Caco-2 (cell line): ENCODE results near the gene CMTM4. TPM values are rescaled to one million over a fixed set of nuclear protein-coding genes. Genes with fewer than 3 reads are reported as not detected.

Experiments used
- BruUV-seq: library from RNA; stranded (reverse); fragments of 400-500 nt; replicated peaks from 2 replicates; lab custom pipeline; 2021; lab: Mats Ljungman, UMichigan
- CTCF ChIA-PET: fragments of 300-600 bp; sonication (Branson Sonifier 250); formaldehyde crosslinking; loops from one replicate; lab custom pipeline; 2022; ENCODE audit warnings: antibody characterized with exemption; lab: Charles Lee
- POLR2A ChIA-PET: fragments of 300-600 bp; sonication (Branson Sonifier 250); formaldehyde crosslinking; loops from one replicate; lab custom pipeline; 2022; ENCODE audit warnings: antibody characterized with exemption; lab: Charles Lee
- DNase-seq, 2 experiments: peaks; one replicate each; pipeline versions ENCODE4 v3.0.0 to v3.0.0-alpha.2; 2020 to 2022
- H3K27me3 ChIP-seq: replicated peaks from 2 replicates; pipeline ENCODE4 v1.6.0; 2011; ENCODE audit warnings: low read length; ENCODE audit not compliant: control insufficient read depth, insufficient read depth
- H3K36me3 ChIP-seq: 2 replicates; pipeline ENCODE4 v1.5.1; 2011; ENCODE audit warnings: low read length; ENCODE audit not compliant: control insufficient read depth, insufficient read depth
- H3K4me1 ChIP-seq: fragments of 250-450 bp; sonication (Bioruptor Pico); 2 replicates; pipeline ENCODE4 v1.5.1; 2020; ENCODE audit warnings: mild to moderate bottlenecking
- H3K4me3 ChIP-seq: 2 replicates; pipeline ENCODE4 v1.5.1; 2011; ENCODE audit warnings: low read depth, mild to moderate bottlenecking, control low read depth, low read length
- H3K9me3 ChIP-seq: fragments of 250-450 bp; sonication (Bioruptor Pico); 2 replicates; pipeline ENCODE4 v1.5.1; 2020; ENCODE audit warnings: mild to moderate bottlenecking, moderate library complexity
- H3K27ac Mint-ChIP-seq: one replicate; pipeline ENCODE4 v1.8.0; 2022; ENCODE audit warnings: mixed read lengths; ENCODE audit not compliant: unreplicated experiment
- H3K27me3 Mint-ChIP-seq: one replicate; pipeline ENCODE4 v1.8.0; 2022; ENCODE audit warnings: mixed read lengths; ENCODE audit not compliant: insufficient read depth, unreplicated experiment
- H3K36me3 Mint-ChIP-seq: one replicate; pipeline ENCODE4 v1.8.0; 2022; ENCODE audit warnings: mild to moderate bottlenecking, mixed read lengths; ENCODE audit not compliant: insufficient read depth, unreplicated experiment
- H3K4me1 Mint-ChIP-seq: one replicate; pipeline ENCODE4 v1.8.0; 2022; ENCODE audit warnings: low read depth, mixed read lengths; ENCODE audit not compliant: unreplicated experiment
- H3K4me3 Mint-ChIP-seq: one replicate; pipeline ENCODE4 v1.8.0; 2022; ENCODE audit warnings: mild to moderate bottlenecking, moderate library complexity, mixed read lengths; ENCODE audit not compliant: unreplicated experiment
- H3K9me3 Mint-ChIP-seq: one replicate; pipeline ENCODE4 v1.8.0; 2022; ENCODE audit warnings: mixed read lengths; ENCODE audit not compliant: unreplicated experiment
- intact Hi-C: fragments of 100-400 bp; cut with micrococcal nuclease; formaldehyde crosslinking; loops from one replicate; pipeline ENCODE4 v1.10.0; 2022; ENCODE audit not compliant: unreplicated experiment
- total RNA-seq: library from RNA; stranded (reverse); gene quantifications from 2 replicates; pipeline ENCODE4 v1.2.3, GENCODE V29; 2022
- TF ChIP-seq, protein P1 (sequence below), 2 experiments: fragments of 200-600 bp in 1 of 2; IDR thresholded peaks; 1 replicate in 1 of 2; 2 replicates in 1 of 2; pipeline versions ENCODE4 v1.5.1 to v1.8.0; 2011 to 2022; ENCODE audit warnings: antibody characterized with exemption in 1 of 2, control low read depth in 1 of 2, inconsistent platforms in 1 of 2, low read depth in 1 of 2, low read length in 1 of 2, mild to moderate bottlenecking in 1 of 2, moderate library complexity in 1 of 2; ENCODE audit not compliant: insufficient read depth in 1 of 2, severe bottlenecking in 1 of 2, unreplicated experiment in 1 of 2

Gene CMTM4
- total RNA-seq, 1 experiment from 2014 or later: 108 TPM

GRCh38 chr16:66719246-66719645 is 22.7 kb upstream of the CMTM4 start:
- Mint-ChIP-seq H3K4me1 (peaks cover 10% of the 10 kb centered on the region), H3K9me3 (no peaks in the 10 kb centered on the region), H3K4me3 (no peak overlapping the region), H3K27ac (no peak overlapping the region), H3K36me3 (peaks cover 71% of the 10 kb centered on the region), H3K27me3 (no peaks in the 10 kb centered on the region)
- ChIA-PET CTCF (no interaction called here), POLR2A (no interaction called here)
- TF ChIP-seq, protein P1, sequence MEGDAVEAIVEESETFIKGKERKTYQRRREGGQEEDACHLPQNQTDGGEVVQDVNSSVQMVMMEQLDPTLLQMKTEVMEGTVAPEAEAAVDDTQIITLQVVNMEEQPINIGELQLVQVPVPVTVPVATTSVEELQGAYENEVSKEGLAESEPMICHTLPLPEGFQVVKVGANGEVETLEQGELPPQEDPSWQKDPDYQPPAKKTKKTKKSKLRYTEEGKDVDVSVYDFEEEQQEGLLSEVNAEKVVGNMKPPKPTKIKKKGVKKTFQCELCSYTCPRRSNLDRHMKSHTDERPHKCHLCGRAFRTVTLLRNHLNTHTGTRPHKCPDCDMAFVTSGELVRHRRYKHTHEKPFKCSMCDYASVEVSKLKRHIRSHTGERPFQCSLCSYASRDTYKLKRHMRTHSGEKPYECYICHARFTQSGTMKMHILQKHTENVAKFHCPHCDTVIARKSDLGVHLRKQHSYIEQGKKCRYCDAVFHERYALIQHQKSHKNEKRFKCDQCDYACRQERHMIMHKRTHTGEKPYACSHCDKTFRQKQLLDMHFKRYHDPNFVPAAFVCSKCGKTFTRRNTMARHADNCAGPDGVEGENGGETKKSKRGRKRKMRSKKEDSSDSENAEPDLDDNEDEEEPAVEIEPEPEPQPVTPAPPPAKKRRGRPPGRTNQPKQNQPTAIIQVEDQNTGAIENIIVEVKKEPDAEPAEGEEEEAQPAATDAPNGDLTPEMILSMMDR (IDR thresholded peaks at IDR 0.05; ENCODE audit: insufficient read depth in 1 of 2, low read depth in 1 of 2, low read length in 1 of 2, severe bottlenecking in 1 of 2, unreplicated experiment in 1 of 2): no peak
- peaks cover 3% of the 10 kb centered on the region; the same call in 1 of the 2 replicates for H3K36me3 ChIP-seq
- no peak for DNase-seq
- H3K27me3 ChIP-seq: no peaks in the 10 kb centered on the region
- H3K4me1 ChIP-seq: peaks cover 21% of the 10 kb centered on the region
- BruUV-seq: no TSS peak
- intact Hi-C loops: loop anchor here (5.0 kb wide), 1 partner anchor 112 kb away; no protein-coding TSS in a partner anchor
- H3K9me3 ChIP-seq: no peaks in the 10 kb centered on the region
- no peak overlapping the region for H3K4me3 ChIP-seq

DNA sequence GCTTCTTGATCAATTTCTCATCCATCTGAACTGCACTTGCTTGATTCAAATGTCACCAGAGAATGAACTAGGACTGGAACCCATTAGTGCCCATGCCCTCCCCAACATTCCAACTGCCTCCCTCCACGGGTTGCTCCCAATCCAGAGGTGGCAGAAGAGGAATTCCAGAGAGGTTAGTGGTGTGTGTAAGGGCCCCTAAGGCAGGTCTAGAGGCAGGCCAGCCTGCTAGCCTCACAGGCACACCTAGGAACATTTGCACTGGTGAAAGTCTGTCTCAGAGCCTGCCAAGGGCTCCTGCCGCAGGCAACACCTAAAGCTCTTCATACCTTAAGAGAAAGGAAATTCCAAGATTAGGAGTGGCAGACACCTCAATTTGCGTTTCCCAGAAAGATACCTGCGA is 21.2 kb upstream of the CMTM4 start:
- intact Hi-C loops: loop anchor here (1.0 to 5.0 kb wide), 2 partner anchors 11 to 110 kb away; no protein-coding TSS in a partner anchor
- ChIA-PET POLR2A (no interaction called here), CTCF (interaction anchor here (1.5 kb wide), 1 partner anchor 11 kb away, joined by 3 read pairs; no protein-coding TSS in a partner anchor)
- Mint-ChIP-seq H3K4me1 (peaks cover 10% of the 10 kb centered on the region), H3K9me3 (no peaks in the 10 kb centered on the region), H3K4me3 (no peak overlapping the region), H3K36me3 (peaks cover 71% of the 10 kb centered on the region), H3K27me3 (no peaks in the 10 kb centered on the region), H3K27ac (peak overlapping the region; percentile 57)
- H3K4me1 ChIP-seq: peaks cover 23% of the 10 kb centered on the region
- H3K36me3 ChIP-seq: 0 out of 2 replicates have a peak, but pooled peaks cover 1% of the 10 kb centered on the region
- BruUV-seq: no TSS peak
- TF ChIP-seq, protein P1 (IDR thresholded peaks at IDR 0.05; ENCODE audit: insufficient read depth in 1 of 2, low read depth in 1 of 2, low read length in 1 of 2, severe bottlenecking in 1 of 2, unreplicated experiment in 1 of 2): no peak
- no peaks in the 10 kb centered on the region for H3K27me3 ChIP-seq
- no peaks in the 10 kb centered on the region for H3K9me3 ChIP-seq
- DNase-seq: no peak
- no peak overlapping the region for H3K4me3 ChIP-seq

- Mint-ChIP-seq H3K27me3 (no peaks in the 10 kb centered on the region), H3K4me3 (no peak overlapping the region), H3K4me1 (peaks cover 10% of the 10 kb centered on the region), H3K27ac (no peak overlapping the region), H3K36me3 (peaks cover 76% of the 10 kb centered on the region), H3K9me3 (no peaks in the 10 kb centered on the region)
- Histone ChIP-seq H3K27me3 (no peaks in the 10 kb centered on the region), H3K4me3 (no peak overlapping the region), H3K9me3 (no peaks in the 10 kb centered on the region), H3K36me3 (0 out of 2 replicates have a peak, but pooled peaks cover 1% of the 10 kb centered on the region), H3K4me1 (peaks cover 23% of the 10 kb centered on the region)
- intact Hi-C loops: loop anchor here (1.0 to 5.0 kb wide), 2 partner anchors 11 to 110 kb away; no protein-coding TSS in a partner anchor
- ChIA-PET CTCF (interaction anchor here (0.6 to 1.5 kb wide), 5 partner anchors 11 to 1222 kb away, joined by 3 to 5 read pairs (median 3); partner anchors contain the start of gene NAE1), POLR2A (no interaction called here)
- DNase-seq: peak; percentile 48 to 58
- no TSS peak for BruUV-seq
- TF ChIP-seq, protein P1 (IDR thresholded peaks at IDR 0.05; ENCODE audit: insufficient read depth in 1 of 2, low read depth in 1 of 2, low read length in 1 of 2, severe bottlenecking in 1 of 2, unreplicated experiment in 1 of 2): peak; percentile 38 to 65
These were observed 20.7 kb upstream of the CMTM4 start for GRCh38 chr16:66717112-66717675.
